Common myeloid progenitor, CD34-positive (primary cell): ENCODE data around the gene ACSS2.
A peak's percentile ranks its signal among the peaks of the same experiment; 100 is the strongest.

Experiments used
- CTCF ChIA-PET: fragments of 350-600 bp; sonication (Branson Sonifier 250); formaldehyde crosslinking; loops from one replicate; lab custom pipeline; 2021; ENCODE audit warnings: antibody characterized with exemption; lab: Charles Lee
- POLR2A ChIA-PET: fragments of 350-600 bp; sonication (Branson Sonifier 250); formaldehyde crosslinking; loops from one replicate; lab custom pipeline; 2021; ENCODE audit warnings: antibody characterized with exemption; lab: Charles Lee
- DNase-seq, 3 donors: peaks; one replicate each; pipeline versions ENCODE4 v3.0.0 to v3.0.0-alpha.2; 2013
- H3K27ac ChIP-seq, 2 experiments: 1 replicate in 1 of 2; 2 replicates in 1 of 2; pipeline ENCODE4 v1.7.0; 2013; ENCODE audit warnings: inconsistent platforms in 2 of 2, low read length in 2 of 2, mild to moderate bottlenecking in 2 of 2, low read depth in 1 of 2, moderate library complexity in 1 of 2; ENCODE audit not compliant: severe bottlenecking in 2 of 2, insufficient read depth in 1 of 2, poor library complexity in 1 of 2
- H3K27me3 ChIP-seq, 5 experiments: replicated peaks in 2 of 5; 1 replicate in 3 of 5; 2 replicates in 2 of 5; pipeline versions ENCODE4 v1.6.1 to v1.7.0; 2013; ENCODE audit warnings: low read length in 4 of 5, mild to moderate bottlenecking in 2 of 5, moderate library complexity in 2 of 5, inconsistent platforms in 1 of 5; ENCODE audit not compliant: insufficient read depth in 5 of 5, control insufficient read depth in 4 of 5
- H3K36me3 ChIP-seq, 4 experiments: 1 replicate in 2 of 4; 2 replicates in 2 of 4; pipeline versions ENCODE4 v1.6.1 to v1.7.0; 2013; ENCODE audit warnings: low read length in 3 of 4, control low read depth in 1 of 4, mild to moderate bottlenecking in 1 of 4; ENCODE audit not compliant: control insufficient read depth in 4 of 4, insufficient read depth in 4 of 4
- H3K4me1 ChIP-seq, 4 experiments: 1 replicate in 3 of 4; 2 replicates in 1 of 4; pipeline versions ENCODE4 v1.6.1 to v1.7.1; 2013; ENCODE audit warnings: low read length in 3 of 4, mild to moderate bottlenecking in 3 of 4, control low read depth in 1 of 4, inconsistent platforms in 1 of 4, moderate library complexity in 1 of 4; ENCODE audit not compliant: control insufficient read depth in 4 of 4, insufficient read depth in 4 of 4; ENCODE audit errors: control extremely low read depth in 1 of 4
- H3K4me3 ChIP-seq, 7 experiments: 1 replicate in 4 of 7; 2 replicates in 3 of 7; pipeline versions ENCODE4 v1.5.1 to v1.7.0; 2013; ENCODE audit warnings: mild to moderate bottlenecking in 7 of 7, low read length in 6 of 7, moderate library complexity in 6 of 7, inconsistent platforms in 2 of 7, low read depth in 2 of 7, control low read depth in 1 of 7; ENCODE audit not compliant: insufficient read depth in 4 of 7, control insufficient read depth in 1 of 7; ENCODE audit errors: extremely low read depth in 1 of 7
- H3K9me3 ChIP-seq, 5 experiments: 1 replicate in 4 of 5; 2 replicates in 1 of 5; pipeline versions ENCODE4 v1.6.1 to v1.7.1; 2013; ENCODE audit warnings: low read length in 4 of 5, mild to moderate bottlenecking in 2 of 5, inconsistent platforms in 1 of 5, low read depth in 1 of 5, moderate library complexity in 1 of 5; ENCODE audit not compliant: control insufficient read depth in 4 of 5, insufficient read depth in 2 of 5; ENCODE audit errors: control extremely low read depth in 1 of 5
- WGBS: methylation state at CpG from one replicate; pipeline ENCODE4 v1.1.5; 2013; ENCODE audit not compliant: insufficient coverage; 5-methylcytosine and 5-hydroxymethylcytosine counted together

Gene ACSS2

DNA sequence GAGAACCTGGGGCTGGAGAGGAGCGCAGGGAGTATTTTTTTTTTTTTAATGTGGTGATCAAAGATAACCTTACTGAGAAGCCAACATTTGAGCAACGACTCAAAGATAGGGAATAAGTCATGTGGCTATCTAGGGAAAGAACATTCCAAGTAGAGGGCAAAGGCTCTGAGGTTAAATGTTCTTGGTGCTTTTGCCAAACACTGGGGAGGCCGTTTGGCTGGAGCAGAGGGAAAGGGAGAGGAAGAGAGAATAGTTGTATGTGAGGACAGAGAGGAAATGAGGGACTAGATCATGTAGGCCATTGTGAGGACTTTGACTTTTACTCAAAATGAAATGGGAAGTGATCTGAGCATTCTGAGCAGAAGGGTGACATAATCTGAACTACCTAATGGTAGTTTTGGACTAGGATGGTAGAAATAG is 27.8 kb downstream of the ACSS2 start:
- CTCF ChIA-PET: interaction anchor here (0.7 to 1.0 kb wide), 3 partner anchors 28 to 766 kb away, joined by 3 read pairs; no protein-coding TSS in a partner anchor
- WGBS: 95% methylated on average over 3 of the region's 3 CpGs
- POLR2A ChIA-PET: interaction anchor here (0.6 kb wide), 3 partner anchors 52 to 848 kb away, joined by 3 to 6 read pairs (median 4); no protein-coding TSS in a partner anchor
- Histone ChIP-seq H3K4me1 (peaks cover 0 to 18% (median 14%) of the 10 kb centered on the region in 4 experiments), H3K4me3 (no peak overlapping the region), H3K9me3 (no peaks in the 10 kb centered on the region), H3K36me3 (peaks cover 0 to 12% (median 0%) of the 10 kb centered on the region in 4 experiments), H3K27me3 (no peaks in the 10 kb centered on the region), H3K27ac (no peak overlapping the region)
- DNase-seq: no peak

GRCh38 chr20:34907616-34908469 is 31.4 kb downstream of the ACSS2 start:
- peak; percentile 12 to 47 (median 42) for DNase-seq
- peaks cover 0 to 13% (median 12%) of the 10 kb centered on the region in 4 experiments for H3K4me1 ChIP-seq
- peak overlapping the region in 1 of 2 experiments; percentile 54 for H3K27ac ChIP-seq
- ChIA-PET CTCF (no interaction called here), POLR2A (no interaction called here)
- 47% methylated on average over 4 of the region's 7 CpGs for WGBS
- H3K9me3 ChIP-seq: no peaks in the 10 kb centered on the region
- H3K36me3 ChIP-seq: peaks cover 0 to 6% (median 0%) of the 10 kb centered on the region in 4 experiments
- no peak overlapping the region for H3K4me3 ChIP-seq
- no peaks in the 10 kb centered on the region for H3K27me3 ChIP-seq

DNA sequence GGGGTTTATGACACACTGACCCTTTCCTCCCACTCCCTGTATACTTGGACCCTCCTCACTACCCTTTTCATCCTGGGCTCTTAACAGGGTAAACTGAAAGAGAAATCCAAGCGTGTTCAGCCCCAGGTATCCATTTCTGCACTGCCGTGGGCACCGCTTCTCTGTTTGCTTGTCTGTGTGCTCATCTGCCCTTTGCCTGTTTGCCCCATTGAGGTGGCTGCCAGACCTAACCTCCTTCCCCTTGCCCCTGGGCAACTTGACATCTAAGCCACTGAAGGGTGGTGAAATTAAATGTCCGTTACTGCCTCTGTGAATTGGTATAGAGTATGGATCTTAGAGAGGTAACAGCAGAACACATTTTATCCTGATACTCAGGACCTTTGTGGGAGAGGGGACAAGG is 38.7 kb downstream of the ACSS2 start:
- Histone ChIP-seq H3K27me3 (no peaks in the 10 kb centered on the region), H3K27ac (no peak overlapping the region), H3K9me3 (no peaks in the 10 kb centered on the region), H3K36me3 (peaks cover 0 to 54% (median 6%) of the 10 kb centered on the region in 4 experiments), H3K4me3 (no peak overlapping the region), H3K4me1 (no peaks in the 10 kb centered on the region)
- WGBS: 100% methylated on average over 4 of the region's 4 CpGs
- ChIA-PET CTCF (no interaction called here), POLR2A (no interaction called here)
- no peak for DNase-seq

DNA sequence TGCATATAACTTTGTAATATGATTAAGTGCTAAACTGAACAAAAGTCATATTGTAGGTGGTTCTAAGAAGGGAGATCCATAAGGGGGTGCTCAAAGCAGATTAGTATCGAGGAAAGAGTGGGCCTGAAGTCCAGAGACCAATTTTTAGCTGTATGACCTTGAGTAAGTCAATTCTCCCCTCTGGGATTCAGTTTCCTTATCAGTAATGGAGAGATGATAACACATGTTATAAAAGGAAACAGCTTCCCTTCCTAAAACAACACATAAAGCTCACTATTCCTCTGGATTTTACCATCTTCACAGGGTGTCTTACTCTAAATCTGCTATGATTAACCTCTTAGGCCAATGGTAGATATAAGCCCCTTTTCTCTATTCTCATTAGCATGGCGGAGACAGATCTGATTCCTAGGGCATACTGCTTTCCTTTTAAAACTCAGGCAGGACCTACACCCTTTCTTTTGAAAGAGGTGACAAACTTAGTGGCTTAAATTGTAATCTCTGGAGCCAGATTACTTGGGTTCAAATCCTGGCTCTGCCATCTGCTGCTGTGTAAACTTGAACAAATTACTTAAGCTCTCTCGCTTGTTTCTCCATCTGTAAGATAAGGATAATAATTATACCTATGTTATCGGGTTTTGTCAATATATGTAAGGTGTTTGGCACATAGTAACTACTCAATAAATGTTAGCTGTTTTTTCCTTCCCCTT is 39.5 kb downstream of the ACSS2 start:
- no peak for DNase-seq
- H3K36me3 ChIP-seq: peaks cover 0 to 61% (median 12%) of the 10 kb centered on the region in 4 experiments
- no peak overlapping the region for H3K27ac ChIP-seq
- 100% methylated on average over 2 of the region's 4 CpGs for WGBS
- no peaks in the 10 kb centered on the region for H3K9me3 ChIP-seq
- CTCF ChIA-PET: no interaction called here
- H3K4me1 ChIP-seq: no peaks in the 10 kb centered on the region
- POLR2A ChIA-PET: no interaction called here
- H3K4me3 ChIP-seq: no peak overlapping the region
- H3K27me3 ChIP-seq: no peaks in the 10 kb centered on the region

- no peak for DNase-seq
- Histone ChIP-seq H3K27ac (no peak overlapping the region), H3K36me3 (peaks cover 0 to 71% (median 20%) of the 10 kb centered on the region in 4 experiments), H3K27me3 (no peaks in the 10 kb centered on the region), H3K4me1 (no peaks in the 10 kb centered on the region), H3K4me3 (no peak overlapping the region), H3K9me3 (no peaks in the 10 kb centered on the region)
- ChIA-PET CTCF (interaction anchor here (1.2 kb wide), 1 partner anchor 42 kb away, joined by 4 read pairs; no protein-coding TSS in a partner anchor), POLR2A (no interaction called here)
- 93% methylated on average over 2 of the region's 2 CpGs for WGBS
These were observed 40.5 kb downstream of the ACSS2 start for GRCh38 chr20:34916774-34917354.

- Histone ChIP-seq H3K4me1 (no peaks in the 10 kb centered on the region), H3K4me3 (no peak overlapping the region), H3K36me3 (peaks cover 0 to 74% (median 33%) of the 10 kb centered on the region in 4 experiments), H3K27ac (no peak overlapping the region), H3K9me3 (peaks cover 0 to 6% (median 0%) of the 10 kb centered on the region in 5 experiments), H3K27me3 (no peaks in the 10 kb centered on the region)
- DNase-seq: no peak
- ChIA-PET POLR2A (no interaction called here), CTCF (interaction anchor here (1.0 to 1.5 kb wide), 2 partner anchors 12 to 46 kb away, joined by 3 to 4 read pairs; no protein-coding TSS in a partner anchor)
These were observed 43.6 kb downstream of the ACSS2 start for GRCh38 chr20:34920055-34920454.
